WTC11 (cell line): ENCODE results near the gene TNNT3. TPM values are rescaled to one million over a fixed set of nuclear protein-coding genes. Genes with fewer than 3 reads are reported as not detected.
A peak's percentile ranks its signal among the peaks of the same experiment; 100 is the strongest.

Experiments used
- ATAC-seq: fragments of 200-7000 bp; cut with Tn5 transposase; 2 replicates; pipeline ENCODE4 v1.10.0; 2021; ENCODE audit warnings: mild to moderate bottlenecking, moderate library complexity
- CTCF ChIA-PET: fragments of 300-600 bp; sonication (Branson Sonifier 250); formaldehyde crosslinking; loops from one replicate; lab custom pipeline; 2021; ENCODE audit warnings: antibody characterized with exemption; lab: Charles Lee
- POLR2A ChIA-PET: fragments of 350-600 bp; sonication (Branson Sonifier 250); formaldehyde crosslinking; loops from one replicate; lab custom pipeline; 2021; ENCODE audit warnings: antibody characterized with exemption; lab: Charles Lee
- DNase-seq: peaks from one replicate; pipeline ENCODE4 v3.0.0; 2021; ENCODE audit warnings: low spot score
- H3K27ac Mint-ChIP-seq: 2 replicates; pipeline ENCODE4 v1.8.0; 2021; ENCODE audit warnings: mixed read lengths
- H3K27me3 Mint-ChIP-seq: 2 replicates; pipeline ENCODE4 v1.8.0; 2021; ENCODE audit warnings: low read depth, mild to moderate bottlenecking, moderate library complexity, mixed read lengths
- H3K36me3 Mint-ChIP-seq: 2 replicates; pipeline ENCODE4 v1.8.0; 2021; ENCODE audit warnings: mixed read lengths
- H3K4me1 Mint-ChIP-seq: 2 replicates; pipeline ENCODE4 v1.8.0; 2022; ENCODE audit warnings: mixed read lengths
- H3K4me3 Mint-ChIP-seq: 2 replicates; pipeline ENCODE4 v1.8.0; 2021; ENCODE audit warnings: mild to moderate bottlenecking, moderate library complexity, mixed read lengths
- H3K9me3 Mint-ChIP-seq: 2 replicates; pipeline ENCODE4 v1.8.0; 2021; ENCODE audit warnings: mixed read lengths
- ATF3 ChIP-seq: sonication (generic); formaldehyde crosslinking; conservative IDR thresholded peaks from 2 replicates; pipeline ENCODE4 v1.8.1; 2022; ENCODE audit warnings: mild to moderate bottlenecking, missing genetic modification reagents
- FOXJ3 ChIP-seq: sonication (generic); formaldehyde crosslinking; IDR thresholded peaks from 2 replicates; pipeline ENCODE4 v1.9.0; 2021; ENCODE audit warnings: missing genetic modification reagents, mild to moderate bottlenecking, borderline replicate concordance
- FOXP1 ChIP-seq: sonication (generic); formaldehyde crosslinking; IDR thresholded peaks from 2 replicates; pipeline ENCODE4 v1.8.0; 2022; ENCODE audit warnings: missing genetic modification reagents, mild to moderate bottlenecking, moderate library complexity, borderline replicate concordance
- IRF2 ChIP-seq: sonication (generic); formaldehyde crosslinking; IDR thresholded peaks from 2 replicates; pipeline ENCODE4 v1.8.0; 2022; ENCODE audit warnings: low read depth, missing genetic modification reagents, borderline replicate concordance
- JAZF1 ChIP-seq: fragments of 250-450 bp; sonication (Bioruptor Pico); IDR thresholded peaks from 2 replicates; pipeline ENCODE4 v1.9.0; 2021; ENCODE audit warnings: moderate library complexity, mild to moderate bottlenecking, inconsistent platforms
- MAX ChIP-seq: sonication (generic); formaldehyde crosslinking; IDR thresholded peaks from 2 replicates; pipeline ENCODE4 v1.8.0; 2022; ENCODE audit warnings: mild to moderate bottlenecking, missing genetic modification reagents
- MYBL2 ChIP-seq: sonication (generic); formaldehyde crosslinking; IDR thresholded peaks from 2 replicates; pipeline ENCODE4 v1.8.1; 2023; ENCODE audit warnings: mild to moderate bottlenecking, moderate library complexity, missing genetic modification reagents
- SMAD3 ChIP-seq: sonication (generic); formaldehyde crosslinking; IDR thresholded peaks from 2 replicates; pipeline ENCODE4 v1.8.0; 2022; ENCODE audit warnings: missing genetic modification reagents, mild to moderate bottlenecking, borderline replicate concordance
- STAT6 ChIP-seq: sonication (generic); formaldehyde crosslinking; conservative IDR thresholded peaks from 2 replicates; pipeline ENCODE4 v1.8.1; 2023; ENCODE audit warnings: mild to moderate bottlenecking, low read depth, missing genetic modification reagents, moderate library complexity
- TEAD1 ChIP-seq: sonication (generic); formaldehyde crosslinking; IDR thresholded peaks from 2 replicates; pipeline ENCODE4 v1.8.0; 2022; ENCODE audit warnings: mild to moderate bottlenecking, missing genetic modification reagents
- ZNF121 ChIP-seq: sonication (generic); formaldehyde crosslinking; IDR thresholded peaks from 2 replicates; pipeline ENCODE4 v1.8.0; 2023; ENCODE audit warnings: missing genetic modification reagents
- ZNF232 ChIP-seq: sonication (generic); formaldehyde crosslinking; IDR thresholded peaks from 2 replicates; pipeline ENCODE4 v1.8.0; 2022; ENCODE audit warnings: mild to moderate bottlenecking, missing genetic modification reagents
- total RNA-seq: library from RNA; stranded (reverse); gene quantifications from 3 replicates; pipeline ENCODE4 v1.2.3, GENCODE V29; 2021
- TF ChIP-seq, protein P1 (sequence below): sonication (generic); formaldehyde crosslinking; IDR thresholded peaks from 2 replicates; pipeline ENCODE4 v1.8.0; 2022; ENCODE audit warnings: mild to moderate bottlenecking, missing genetic modification reagents
- TF ChIP-seq, protein P2 (sequence below): sonication (generic); formaldehyde crosslinking; IDR thresholded peaks from 2 replicates; pipeline ENCODE4 v1.8.1; 2023; ENCODE audit warnings: mild to moderate bottlenecking, missing genetic modification reagents

Gene TNNT3
- total RNA-seq, 1 experiment from 2014 or later, result not detected

- CTCF ChIA-PET, result interaction anchor here (0.8 to 5.5 kb wide), 7 partner anchors 13 to 274 kb away, joined by 3 to 25 read pairs (median 4); no protein-coding TSS in a partner anchor
- Mint-ChIP-seq H3K4me3 (no peak overlapping the region), H3K9me3 (no peaks in the 10 kb centered on the region), H3K27me3 (no peaks in the 10 kb centered on the region), H3K4me1 (no peaks in the 10 kb centered on the region), H3K27ac (no peak overlapping the region), H3K36me3 (no peaks in the 10 kb centered on the region)
- no peak for TF ChIP-seq ZNF121
- no peak for TF ChIP-seq JAZF1 (CRISPR knock-in tag)
- TF ChIP-seq MYBL2 (CRISPR knock-in tag), result no peak
- TF ChIP-seq, protein P1, sequence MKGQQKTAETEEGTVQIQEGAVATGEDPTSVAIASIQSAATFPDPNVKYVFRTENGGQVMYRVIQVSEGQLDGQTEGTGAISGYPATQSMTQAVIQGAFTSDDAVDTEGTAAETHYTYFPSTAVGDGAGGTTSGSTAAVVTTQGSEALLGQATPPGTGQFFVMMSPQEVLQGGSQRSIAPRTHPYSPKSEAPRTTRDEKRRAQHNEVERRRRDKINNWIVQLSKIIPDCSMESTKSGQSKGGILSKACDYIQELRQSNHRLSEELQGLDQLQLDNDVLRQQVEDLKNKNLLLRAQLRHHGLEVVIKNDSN (CRISPR knock-in tag), result no peak
- TF ChIP-seq TEAD1 (CRISPR knock-in tag), result no peak
- TF ChIP-seq MAX (CRISPR knock-in tag), result no peak
- TF ChIP-seq ZNF232 (CRISPR knock-in tag), result no peak
- TF ChIP-seq SMAD3 (CRISPR knock-in tag), result no peak
- TF ChIP-seq ATF3 (CRISPR knock-in tag), result no peak
- POLR2A ChIA-PET, result interaction anchor here (0.9 kb wide), 1 partner anchor 84 kb away, joined by 3 read pairs; no protein-coding TSS in a partner anchor
- ATAC-seq, result no peak
- no peak for DNase-seq
Measured at GRCh38 chr11:1967641-1968225, 48.2 kb downstream of the TNNT3 start.

- no peaks in the 10 kb centered on the region for H3K4me1 Mint-ChIP-seq
- CTCF ChIA-PET, result interaction anchor here (0.8 to 5.5 kb wide), 12 partner anchors 12 to 316 kb away, joined by 3 to 25 read pairs (median 5); partner anchors contain the start of gene H19
- POLR2A ChIA-PET, result interaction anchor here (0.9 kb wide), 1 partner anchor 85 kb away, joined by 3 read pairs; no protein-coding TSS in a partner anchor
Measured at GRCh38 chr11:1968454-1969002, 49.0 kb downstream of the TNNT3 start.

More at GRCh38 chr11:1968454-1969002, 49.0 kb downstream of the TNNT3 start:
- ATAC-seq, result peak; percentile 53
- DNase-seq, result peak; percentile 8
- Mint-ChIP-seq H3K9me3 (no peaks in the 10 kb centered on the region), H3K27ac (no peak overlapping the region), H3K4me3 (no peak overlapping the region), H3K36me3 (no peaks in the 10 kb centered on the region), H3K27me3 (no peaks in the 10 kb centered on the region)
- TF ChIP-seq IRF2 (CRISPR knock-in tag) (no peak), FOXJ3 (CRISPR knock-in tag) (no peak), FOXP1 (CRISPR knock-in tag) (no peak), STAT6 (CRISPR knock-in tag) (no peak), MYBL2 (CRISPR knock-in tag) (no peak)
- TF ChIP-seq, protein P2, sequence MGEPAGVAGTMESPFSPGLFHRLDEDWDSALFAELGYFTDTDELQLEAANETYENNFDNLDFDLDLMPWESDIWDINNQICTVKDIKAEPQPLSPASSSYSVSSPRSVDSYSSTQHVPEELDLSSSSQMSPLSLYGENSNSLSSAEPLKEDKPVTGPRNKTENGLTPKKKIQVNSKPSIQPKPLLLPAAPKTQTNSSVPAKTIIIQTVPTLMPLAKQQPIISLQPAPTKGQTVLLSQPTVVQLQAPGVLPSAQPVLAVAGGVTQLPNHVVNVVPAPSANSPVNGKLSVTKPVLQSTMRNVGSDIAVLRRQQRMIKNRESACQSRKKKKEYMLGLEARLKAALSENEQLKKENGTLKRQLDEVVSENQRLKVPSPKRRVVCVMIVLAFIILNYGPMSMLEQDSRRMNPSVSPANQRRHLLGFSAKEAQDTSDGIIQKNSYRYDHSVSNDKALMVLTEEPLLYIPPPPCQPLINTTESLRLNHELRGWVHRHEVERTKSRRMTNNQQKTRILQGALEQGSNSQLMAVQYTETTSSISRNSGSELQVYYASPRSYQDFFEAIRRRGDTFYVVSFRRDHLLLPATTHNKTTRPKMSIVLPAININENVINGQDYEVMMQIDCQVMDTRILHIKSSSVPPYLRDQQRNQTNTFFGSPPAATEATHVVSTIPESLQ (CRISPR knock-in tag), result no peak
